HepG2 (cell line): Measurements from ENCODE around the gene MYCBP2.

ENCODE experiments used
- CHCHD3 ChIP-seq: sonication (generic); formaldehyde crosslinking; IDR thresholded peaks from 2 replicates; pipeline ENCODE4 v1.8.0; 2022; ENCODE audit warnings: mild to moderate bottlenecking, missing genetic modification reagents, moderate library complexity
- NFE2 ChIP-seq: sonication (generic); formaldehyde crosslinking; IDR thresholded peaks from 2 replicates; pipeline ENCODE4 v1.4.0; 2020; ENCODE audit warnings: missing genetic modification reagents
- NR2C2 ChIP-seq: sonication (generic); formaldehyde crosslinking; IDR thresholded peaks from 2 replicates; pipeline ENCODE4 v1.4.0; 2020; ENCODE audit warnings: missing genetic modification reagents, mild to moderate bottlenecking, moderate library complexity, borderline replicate concordance
- NRL ChIP-seq: sonication (generic); formaldehyde crosslinking; IDR thresholded peaks from 2 replicates; pipeline ENCODE4 v1.5.0; 2020; ENCODE audit warnings: missing genetic modification reagents, mild to moderate bottlenecking, moderate library complexity, borderline replicate concordance
- PHF21A ChIP-seq: sonication (generic); formaldehyde crosslinking; IDR thresholded peaks from 2 replicates; pipeline ENCODE4 v1.5.0; 2020; ENCODE audit warnings: mild to moderate bottlenecking, missing genetic modification reagents
- ZNF431 ChIP-seq: sonication (generic); formaldehyde crosslinking; IDR thresholded peaks from 2 replicates; pipeline ENCODE4 v1.9.0; 2022; ENCODE audit warnings: missing genetic modification reagents, low read depth, mild to moderate bottlenecking, borderline replicate concordance
- TF ChIP-seq, protein P1 (sequence below): IDR thresholded peaks from 2 replicates; pipeline ENCODE4 v1.6.1; 2016; ENCODE audit warnings: missing compliant biosample characterization, missing genetic modification reagents, borderline replicate concordance
- TF ChIP-seq, protein P2 (sequence below): sonication (generic); formaldehyde crosslinking; IDR thresholded peaks from 2 replicates; pipeline ENCODE4 v1.5.0; 2020; ENCODE audit warnings: mild to moderate bottlenecking, missing genetic modification reagents, moderate library complexity
- TF ChIP-seq, protein P3 (sequence below), 2 experiments: sonication (generic) in 1 of 2; formaldehyde crosslinking in 1 of 2; IDR thresholded peaks; 2 replicates each; pipeline versions ENCODE4 v1.6.1 to v1.9.0; 2014 to 2022; ENCODE audit warnings: antibody characterized with exemption in 1 of 2, borderline replicate concordance in 1 of 2, inconsistent platforms in 1 of 2, low read depth in 1 of 2, missing genetic modification reagents in 1 of 2
- TF ChIP-seq, protein P4 (sequence below), 2 experiments: IDR thresholded peaks; 2 replicates each; pipeline ENCODE4 v1.6.1; 2011 to 2012; ENCODE audit warnings: low read length in 2 of 2, borderline replicate concordance in 1 of 2, low read depth in 1 of 2, mild to moderate bottlenecking in 1 of 2, moderate library complexity in 1 of 2
- TF ChIP-seq, protein P5 (sequence below): sonication (generic); formaldehyde crosslinking; IDR thresholded peaks from 2 replicates; pipeline ENCODE4 v1.9.0; 2021; ENCODE audit warnings: missing genetic modification reagents, borderline replicate concordance

DNA sequence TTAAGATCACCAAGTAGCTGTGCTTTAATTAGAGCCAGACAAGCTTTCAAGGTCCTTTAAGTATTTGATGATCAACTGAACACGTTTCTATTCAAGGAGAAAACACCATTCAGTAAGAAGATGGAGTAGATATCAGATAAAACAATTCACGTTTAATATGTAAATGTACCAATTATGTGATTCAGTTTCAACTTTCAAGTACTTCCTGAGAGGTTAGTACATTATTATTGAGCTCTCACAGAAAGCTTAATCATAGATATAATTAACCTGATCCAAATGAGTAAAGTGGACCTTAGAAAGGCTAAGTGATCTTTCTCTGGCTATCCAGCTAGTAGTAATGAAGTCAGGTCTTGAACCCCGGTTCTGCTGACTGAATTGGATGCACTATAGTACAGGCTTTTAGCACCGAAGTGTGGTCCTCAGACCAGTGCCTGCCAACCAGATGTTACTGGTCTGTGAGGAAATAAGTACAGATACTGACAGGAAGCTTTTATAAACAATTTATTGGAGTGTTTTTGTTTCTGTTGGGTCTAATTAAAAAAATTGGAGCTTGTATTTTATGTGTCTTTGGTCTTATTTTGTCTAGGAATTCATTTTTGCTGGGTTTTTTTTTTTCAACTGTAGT is 324.8 kb downstream of the MYCBP2 start:
- TF ChIP-seq, protein P1, sequence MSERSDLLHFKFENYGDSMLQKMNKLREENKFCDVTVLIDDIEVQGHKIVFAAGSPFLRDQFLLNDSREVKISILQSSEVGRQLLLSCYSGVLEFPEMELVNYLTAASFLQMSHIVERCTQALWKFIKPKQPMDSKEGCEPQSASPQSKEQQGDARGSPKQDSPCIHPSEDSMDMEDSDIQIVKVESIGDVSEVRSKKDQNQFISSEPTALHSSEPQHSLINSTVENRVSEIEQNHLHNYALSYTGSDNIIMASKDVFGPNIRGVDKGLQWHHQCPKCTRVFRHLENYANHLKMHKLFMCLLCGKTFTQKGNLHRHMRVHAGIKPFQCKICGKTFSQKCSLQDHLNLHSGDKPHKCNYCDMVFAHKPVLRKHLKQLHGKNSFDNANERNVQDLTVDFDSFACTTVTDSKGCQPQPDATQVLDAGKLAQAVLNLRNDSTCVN (CRISPR knock-in tag), result no peak
- TF ChIP-seq CHCHD3 (CRISPR knock-in tag), result no peak
- TF ChIP-seq ZNF431 (CRISPR knock-in tag), result no peak
- TF ChIP-seq NFE2 (CRISPR knock-in tag), result no peak
- TF ChIP-seq, protein P2, sequence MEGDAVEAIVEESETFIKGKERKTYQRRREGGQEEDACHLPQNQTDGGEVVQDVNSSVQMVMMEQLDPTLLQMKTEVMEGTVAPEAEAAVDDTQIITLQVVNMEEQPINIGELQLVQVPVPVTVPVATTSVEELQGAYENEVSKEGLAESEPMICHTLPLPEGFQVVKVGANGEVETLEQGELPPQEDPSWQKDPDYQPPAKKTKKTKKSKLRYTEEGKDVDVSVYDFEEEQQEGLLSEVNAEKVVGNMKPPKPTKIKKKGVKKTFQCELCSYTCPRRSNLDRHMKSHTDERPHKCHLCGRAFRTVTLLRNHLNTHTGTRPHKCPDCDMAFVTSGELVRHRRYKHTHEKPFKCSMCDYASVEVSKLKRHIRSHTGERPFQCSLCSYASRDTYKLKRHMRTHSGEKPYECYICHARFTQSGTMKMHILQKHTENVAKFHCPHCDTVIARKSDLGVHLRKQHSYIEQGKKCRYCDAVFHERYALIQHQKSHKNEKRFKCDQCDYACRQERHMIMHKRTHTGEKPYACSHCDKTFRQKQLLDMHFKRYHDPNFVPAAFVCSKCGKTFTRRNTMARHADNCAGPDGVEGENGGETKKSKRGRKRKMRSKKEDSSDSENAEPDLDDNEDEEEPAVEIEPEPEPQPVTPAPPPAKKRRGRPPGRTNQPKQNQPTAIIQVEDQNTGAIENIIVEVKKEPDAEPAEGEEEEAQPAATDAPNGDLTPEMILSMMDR (CRISPR knock-in tag), result no peak
- TF ChIP-seq PHF21A, result no peak
- TF ChIP-seq, protein P3, sequence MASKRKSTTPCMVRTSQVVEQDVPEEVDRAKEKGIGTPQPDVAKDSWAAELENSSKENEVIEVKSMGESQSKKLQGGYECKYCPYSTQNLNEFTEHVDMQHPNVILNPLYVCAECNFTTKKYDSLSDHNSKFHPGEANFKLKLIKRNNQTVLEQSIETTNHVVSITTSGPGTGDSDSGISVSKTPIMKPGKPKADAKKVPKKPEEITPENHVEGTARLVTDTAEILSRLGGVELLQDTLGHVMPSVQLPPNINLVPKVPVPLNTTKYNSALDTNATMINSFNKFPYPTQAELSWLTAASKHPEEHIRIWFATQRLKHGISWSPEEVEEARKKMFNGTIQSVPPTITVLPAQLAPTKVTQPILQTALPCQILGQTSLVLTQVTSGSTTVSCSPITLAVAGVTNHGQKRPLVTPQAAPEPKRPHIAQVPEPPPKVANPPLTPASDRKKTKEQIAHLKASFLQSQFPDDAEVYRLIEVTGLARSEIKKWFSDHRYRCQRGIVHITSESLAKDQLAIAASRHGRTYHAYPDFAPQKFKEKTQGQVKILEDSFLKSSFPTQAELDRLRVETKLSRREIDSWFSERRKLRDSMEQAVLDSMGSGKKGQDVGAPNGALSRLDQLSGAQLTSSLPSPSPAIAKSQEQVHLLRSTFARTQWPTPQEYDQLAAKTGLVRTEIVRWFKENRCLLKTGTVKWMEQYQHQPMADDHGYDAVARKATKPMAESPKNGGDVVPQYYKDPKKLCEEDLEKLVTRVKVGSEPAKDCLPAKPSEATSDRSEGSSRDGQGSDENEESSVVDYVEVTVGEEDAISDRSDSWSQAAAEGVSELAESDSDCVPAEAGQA (IDR thresholded peaks at IDR 0.05; ENCODE audit: low read depth), result no peak
- TF ChIP-seq, protein P3 (CRISPR knock-in tag; IDR thresholded peaks at IDR 0.05; ENCODE audit: borderline replicate concordance), result no peak
- TF ChIP-seq NRL, result no peak
- TF ChIP-seq, protein P4, sequence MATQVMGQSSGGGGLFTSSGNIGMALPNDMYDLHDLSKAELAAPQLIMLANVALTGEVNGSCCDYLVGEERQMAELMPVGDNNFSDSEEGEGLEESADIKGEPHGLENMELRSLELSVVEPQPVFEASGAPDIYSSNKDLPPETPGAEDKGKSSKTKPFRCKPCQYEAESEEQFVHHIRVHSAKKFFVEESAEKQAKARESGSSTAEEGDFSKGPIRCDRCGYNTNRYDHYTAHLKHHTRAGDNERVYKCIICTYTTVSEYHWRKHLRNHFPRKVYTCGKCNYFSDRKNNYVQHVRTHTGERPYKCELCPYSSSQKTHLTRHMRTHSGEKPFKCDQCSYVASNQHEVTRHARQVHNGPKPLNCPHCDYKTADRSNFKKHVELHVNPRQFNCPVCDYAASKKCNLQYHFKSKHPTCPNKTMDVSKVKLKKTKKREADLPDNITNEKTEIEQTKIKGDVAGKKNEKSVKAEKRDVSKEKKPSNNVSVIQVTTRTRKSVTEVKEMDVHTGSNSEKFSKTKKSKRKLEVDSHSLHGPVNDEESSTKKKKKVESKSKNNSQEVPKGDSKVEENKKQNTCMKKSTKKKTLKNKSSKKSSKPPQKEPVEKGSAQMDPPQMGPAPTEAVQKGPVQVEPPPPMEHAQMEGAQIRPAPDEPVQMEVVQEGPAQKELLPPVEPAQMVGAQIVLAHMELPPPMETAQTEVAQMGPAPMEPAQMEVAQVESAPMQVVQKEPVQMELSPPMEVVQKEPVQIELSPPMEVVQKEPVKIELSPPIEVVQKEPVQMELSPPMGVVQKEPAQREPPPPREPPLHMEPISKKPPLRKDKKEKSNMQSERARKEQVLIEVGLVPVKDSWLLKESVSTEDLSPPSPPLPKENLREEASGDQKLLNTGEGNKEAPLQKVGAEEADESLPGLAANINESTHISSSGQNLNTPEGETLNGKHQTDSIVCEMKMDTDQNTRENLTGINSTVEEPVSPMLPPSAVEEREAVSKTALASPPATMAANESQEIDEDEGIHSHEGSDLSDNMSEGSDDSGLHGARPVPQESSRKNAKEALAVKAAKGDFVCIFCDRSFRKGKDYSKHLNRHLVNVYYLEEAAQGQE (IDR thresholded peaks at IDR 0.05; ENCODE audit: borderline replicate concordance in 1 of 2, low read depth in 1 of 2, low read length in 2 of 2), result no peak
- TF ChIP-seq, protein P5, sequence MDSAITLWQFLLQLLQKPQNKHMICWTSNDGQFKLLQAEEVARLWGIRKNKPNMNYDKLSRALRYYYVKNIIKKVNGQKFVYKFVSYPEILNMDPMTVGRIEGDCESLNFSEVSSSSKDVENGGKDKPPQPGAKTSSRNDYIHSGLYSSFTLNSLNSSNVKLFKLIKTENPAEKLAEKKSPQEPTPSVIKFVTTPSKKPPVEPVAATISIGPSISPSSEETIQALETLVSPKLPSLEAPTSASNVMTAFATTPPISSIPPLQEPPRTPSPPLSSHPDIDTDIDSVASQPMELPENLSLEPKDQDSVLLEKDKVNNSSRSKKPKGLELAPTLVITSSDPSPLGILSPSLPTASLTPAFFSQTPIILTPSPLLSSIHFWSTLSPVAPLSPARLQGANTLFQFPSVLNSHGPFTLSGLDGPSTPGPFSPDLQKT (CRISPR knock-in tag), result no peak
- TF ChIP-seq NR2C2 (CRISPR knock-in tag), result no peak
